ENCODE results near the gene ABCB4. TPM values are rescaled to one million over a fixed set of nuclear protein-coding genes. Genes with fewer than 3 reads are reported as not detected.

ABCB4 gene
- total RNA-seq, 2 donors from 2014 or later = 1.4 to 8.7 TPM

GRCh38 chr7:87458148-87458547, 17.3 kb downstream of the ABCB4 start:
- no peaks in the 10 kb centered on the region for H3K36me3 ChIP-seq
- TF ChIP-seq CTCF (IDR thresholded peaks at IDR 0.05) = no peak
- DNase-seq (ENCODE audit: low spot score) (no peak), ATAC-seq (ENCODE audit: insufficient number of reproducible peaks, low FRiP score, low read depth) (no peak)
- H3K9me3 ChIP-seq = no peaks in the 10 kb centered on the region
- no peak overlapping the region for H3K4me3 ChIP-seq
- no peak overlapping the region for H3K27ac ChIP-seq
- H3K27me3 ChIP-seq (replicated peaks; ENCODE audit: insufficient read depth) = no peaks in the 10 kb centered on the region
- no peaks in the 10 kb centered on the region for H3K4me1 ChIP-seq (ENCODE audit: control insufficient read depth in 1 of 2, low read depth in 2 of 2)

GRCh38 chr7:87456247-87456646, 19.2 kb downstream of the ABCB4 start:
- Histone ChIP-seq H3K27me3 (replicated peaks; ENCODE audit: insufficient read depth) (no peaks in the 10 kb centered on the region), H3K9me3 (no peaks in the 10 kb centered on the region), H3K27ac (no peak overlapping the region), H3K36me3 (no peaks in the 10 kb centered on the region), H3K4me1 (ENCODE audit: control insufficient read depth in 1 of 2, low read depth in 2 of 2) (no peaks in the 10 kb centered on the region), H3K4me3 (no peak overlapping the region)
- TF ChIP-seq CTCF (IDR thresholded peaks at IDR 0.05) = no peak
- no peak for DNase-seq (ENCODE audit: low spot score)
- no peak for ATAC-seq (ENCODE audit: insufficient number of reproducible peaks, low FRiP score, low read depth)

- Histone ChIP-seq H3K27ac (no peak overlapping the region), H3K27me3 (replicated peaks; ENCODE audit: insufficient read depth) (no peaks in the 10 kb centered on the region), H3K9me3 (no peaks in the 10 kb centered on the region), H3K4me1 (ENCODE audit: control insufficient read depth in 1 of 2, low read depth in 2 of 2) (no peaks in the 10 kb centered on the region), H3K36me3 (no peaks in the 10 kb centered on the region), H3K4me3 (no peak overlapping the region)
- no peak for TF ChIP-seq CTCF (IDR thresholded peaks at IDR 0.05)
- DNase-seq (ENCODE audit: low spot score) (no peak), ATAC-seq (ENCODE audit: insufficient number of reproducible peaks, low FRiP score, low read depth) (no peak)
Measured at GRCh38 chr7:87452279-87452678, 23.2 kb downstream of the ABCB4 start.

GRCh38 chr7:87451187-87451586, 24.3 kb downstream of the ABCB4 start:
- TF ChIP-seq CTCF (IDR thresholded peaks at IDR 0.05) = no peak
- no peaks in the 10 kb centered on the region for H3K27me3 ChIP-seq (replicated peaks; ENCODE audit: insufficient read depth)
- H3K4me1 ChIP-seq (ENCODE audit: control insufficient read depth in 1 of 2, low read depth in 2 of 2) = no peaks in the 10 kb centered on the region
- ATAC-seq (ENCODE audit: insufficient number of reproducible peaks, low FRiP score, low read depth) = no peak
- no peak overlapping the region for H3K4me3 ChIP-seq
- DNase-seq (ENCODE audit: low spot score) = no peak
- no peak overlapping the region for H3K27ac ChIP-seq
- no peaks in the 10 kb centered on the region for H3K36me3 ChIP-seq
- no peaks in the 10 kb centered on the region for H3K9me3 ChIP-seq

- Histone ChIP-seq H3K27me3 (replicated peaks; ENCODE audit: insufficient read depth) (no peaks in the 10 kb centered on the region), H3K4me3 (no peak overlapping the region), H3K4me1 (ENCODE audit: control insufficient read depth in 1 of 2, low read depth in 2 of 2) (no peaks in the 10 kb centered on the region), H3K9me3 (no peaks in the 10 kb centered on the region), H3K27ac (no peak overlapping the region), H3K36me3 (no peaks in the 10 kb centered on the region)
- no peak for ATAC-seq (ENCODE audit: insufficient number of reproducible peaks, low FRiP score, low read depth)
- TF ChIP-seq CTCF (IDR thresholded peaks at IDR 0.05) = no peak
- no peak for DNase-seq (ENCODE audit: low spot score)
Measured at GRCh38 chr7:87450706-87451105, 24.8 kb downstream of the ABCB4 start.

Data from thoracic aorta (tissue), 2 donors.